Measurements from ENCODE around the gene WWOX. TPM values are rescaled to one million over a fixed set of nuclear protein-coding genes. Genes with fewer than 3 reads are reported as not detected.

WWOX gene
- polyA plus RNA-seq, 1 donor from 2014 or later: 25.6 TPM

- Histone ChIP-seq H3K9me2 (ENCODE audit: insufficient read depth, low read length) (no peaks in the 10 kb centered on the region), H4K20me1 (ENCODE audit: insufficient read depth) (no peaks in the 10 kb centered on the region), H3K4me2 (ENCODE audit: low read length) (no peak overlapping the region), H2AFZ (ENCODE audit: low read depth, low read length) (no peak overlapping the region), H3K9me3 (ENCODE audit: low read length) (no peaks in the 10 kb centered on the region), H3K4me3 (ENCODE audit: low read length) (no peak overlapping the region), H3K79me2 (replicated peaks; ENCODE audit: insufficient read depth, low read length) (no peaks in the 10 kb centered on the region), H3K27me3 (ENCODE audit: insufficient read depth, low read depth, low read length) (no peaks in the 10 kb centered on the region), H3F3A (ENCODE audit: insufficient read depth, low read length, poor library complexity, severe bottlenecking) (no peaks in the 10 kb centered on the region), H3K9ac (ENCODE audit: low read length) (no peak overlapping the region), H3K36me3 (ENCODE audit: insufficient read depth, low read length) (no peaks in the 10 kb centered on the region), H3K27ac (ENCODE audit: low read length) (no peak overlapping the region)
- TF ChIP-seq MXI1 (conservative IDR thresholded peaks at IDR 0.05; ENCODE audit: poor library complexity, severe bottlenecking) (no peak), EZH2 (IDR thresholded peaks at IDR 0.05; ENCODE audit: borderline replicate concordance, insufficient read depth, low read length, poor library complexity, severe bottlenecking) (no peak), SMC3 (conservative IDR thresholded peaks at IDR 0.05; ENCODE audit: poor library complexity) (no peak), EP300 (conservative IDR thresholded peaks at IDR 0.05; ENCODE audit: poor library complexity, severe bottlenecking) (no peak), POLR2AphosphoS5 (IDR thresholded peaks at IDR 0.05) (no peak), TAF1 (IDR thresholded peaks at IDR 0.05; ENCODE audit: low read depth) (no peak)
- TF ChIP-seq, protein P1, sequence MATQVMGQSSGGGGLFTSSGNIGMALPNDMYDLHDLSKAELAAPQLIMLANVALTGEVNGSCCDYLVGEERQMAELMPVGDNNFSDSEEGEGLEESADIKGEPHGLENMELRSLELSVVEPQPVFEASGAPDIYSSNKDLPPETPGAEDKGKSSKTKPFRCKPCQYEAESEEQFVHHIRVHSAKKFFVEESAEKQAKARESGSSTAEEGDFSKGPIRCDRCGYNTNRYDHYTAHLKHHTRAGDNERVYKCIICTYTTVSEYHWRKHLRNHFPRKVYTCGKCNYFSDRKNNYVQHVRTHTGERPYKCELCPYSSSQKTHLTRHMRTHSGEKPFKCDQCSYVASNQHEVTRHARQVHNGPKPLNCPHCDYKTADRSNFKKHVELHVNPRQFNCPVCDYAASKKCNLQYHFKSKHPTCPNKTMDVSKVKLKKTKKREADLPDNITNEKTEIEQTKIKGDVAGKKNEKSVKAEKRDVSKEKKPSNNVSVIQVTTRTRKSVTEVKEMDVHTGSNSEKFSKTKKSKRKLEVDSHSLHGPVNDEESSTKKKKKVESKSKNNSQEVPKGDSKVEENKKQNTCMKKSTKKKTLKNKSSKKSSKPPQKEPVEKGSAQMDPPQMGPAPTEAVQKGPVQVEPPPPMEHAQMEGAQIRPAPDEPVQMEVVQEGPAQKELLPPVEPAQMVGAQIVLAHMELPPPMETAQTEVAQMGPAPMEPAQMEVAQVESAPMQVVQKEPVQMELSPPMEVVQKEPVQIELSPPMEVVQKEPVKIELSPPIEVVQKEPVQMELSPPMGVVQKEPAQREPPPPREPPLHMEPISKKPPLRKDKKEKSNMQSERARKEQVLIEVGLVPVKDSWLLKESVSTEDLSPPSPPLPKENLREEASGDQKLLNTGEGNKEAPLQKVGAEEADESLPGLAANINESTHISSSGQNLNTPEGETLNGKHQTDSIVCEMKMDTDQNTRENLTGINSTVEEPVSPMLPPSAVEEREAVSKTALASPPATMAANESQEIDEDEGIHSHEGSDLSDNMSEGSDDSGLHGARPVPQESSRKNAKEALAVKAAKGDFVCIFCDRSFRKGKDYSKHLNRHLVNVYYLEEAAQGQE (IDR thresholded peaks at IDR 0.05; ENCODE audit: borderline replicate concordance): no peak
- TF ChIP-seq, protein P2, sequence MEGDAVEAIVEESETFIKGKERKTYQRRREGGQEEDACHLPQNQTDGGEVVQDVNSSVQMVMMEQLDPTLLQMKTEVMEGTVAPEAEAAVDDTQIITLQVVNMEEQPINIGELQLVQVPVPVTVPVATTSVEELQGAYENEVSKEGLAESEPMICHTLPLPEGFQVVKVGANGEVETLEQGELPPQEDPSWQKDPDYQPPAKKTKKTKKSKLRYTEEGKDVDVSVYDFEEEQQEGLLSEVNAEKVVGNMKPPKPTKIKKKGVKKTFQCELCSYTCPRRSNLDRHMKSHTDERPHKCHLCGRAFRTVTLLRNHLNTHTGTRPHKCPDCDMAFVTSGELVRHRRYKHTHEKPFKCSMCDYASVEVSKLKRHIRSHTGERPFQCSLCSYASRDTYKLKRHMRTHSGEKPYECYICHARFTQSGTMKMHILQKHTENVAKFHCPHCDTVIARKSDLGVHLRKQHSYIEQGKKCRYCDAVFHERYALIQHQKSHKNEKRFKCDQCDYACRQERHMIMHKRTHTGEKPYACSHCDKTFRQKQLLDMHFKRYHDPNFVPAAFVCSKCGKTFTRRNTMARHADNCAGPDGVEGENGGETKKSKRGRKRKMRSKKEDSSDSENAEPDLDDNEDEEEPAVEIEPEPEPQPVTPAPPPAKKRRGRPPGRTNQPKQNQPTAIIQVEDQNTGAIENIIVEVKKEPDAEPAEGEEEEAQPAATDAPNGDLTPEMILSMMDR (IDR thresholded peaks at IDR 0.05; ENCODE audit: poor library complexity, severe bottlenecking): no peak
Measured at GRCh38 chr16:79104567-79104966, 1005.1 kb downstream of the WWOX start.

- Histone ChIP-seq H3K9ac (ENCODE audit: low read length) (no peak overlapping the region), H3K4me3 (ENCODE audit: low read length) (no peak overlapping the region), H3F3A (ENCODE audit: insufficient read depth, low read length, poor library complexity, severe bottlenecking) (no peaks in the 10 kb centered on the region), H3K9me2 (ENCODE audit: insufficient read depth, low read length) (no peaks in the 10 kb centered on the region), H3K27me3 (ENCODE audit: insufficient read depth, low read depth, low read length) (no peaks in the 10 kb centered on the region), H3K4me2 (ENCODE audit: low read length) (no peak overlapping the region), H2AFZ (ENCODE audit: low read depth, low read length) (no peak overlapping the region), H3K9me3 (ENCODE audit: low read length) (no peaks in the 10 kb centered on the region), H3K27ac (ENCODE audit: low read length) (no peak overlapping the region), H3K36me3 (ENCODE audit: insufficient read depth, low read length) (no peaks in the 10 kb centered on the region), H3K79me2 (replicated peaks; ENCODE audit: insufficient read depth, low read length) (no peaks in the 10 kb centered on the region), H4K20me1 (ENCODE audit: insufficient read depth) (no peaks in the 10 kb centered on the region)
- TF ChIP-seq EP300 (conservative IDR thresholded peaks at IDR 0.05; ENCODE audit: poor library complexity, severe bottlenecking) (no peak), POLR2AphosphoS5 (IDR thresholded peaks at IDR 0.05) (no peak), RAD21 (conservative IDR thresholded peaks at IDR 0.05) (no peak), EZH2 (IDR thresholded peaks at IDR 0.05; ENCODE audit: borderline replicate concordance, insufficient read depth, low read length, poor library complexity, severe bottlenecking) (no peak), SMC3 (conservative IDR thresholded peaks at IDR 0.05; ENCODE audit: poor library complexity) (no peak), TAF1 (IDR thresholded peaks at IDR 0.05; ENCODE audit: low read depth) (no peak), MXI1 (conservative IDR thresholded peaks at IDR 0.05; ENCODE audit: poor library complexity, severe bottlenecking) (no peak)
- TF ChIP-seq, protein P1 (IDR thresholded peaks at IDR 0.05; ENCODE audit: borderline replicate concordance): no peak
- TF ChIP-seq, protein P2 (IDR thresholded peaks at IDR 0.05; ENCODE audit: poor library complexity, severe bottlenecking): no peak
Measured at GRCh38 chr16:79107301-79107700, 1007.8 kb downstream of the WWOX start.

All from neural cell (in vitro differentiated cells).